Epithelial cell of proximal tubule (primary cell): ENCODE measurements around the gene GTF2H4. TPM values are rescaled to one million over a fixed set of nuclear protein-coding genes. Genes with fewer than 3 reads are reported as not detected.

ENCODE experiments used
- DNase-seq: peaks from one replicate; pipeline ENCODE4 v3.0.0-alpha.2; 2011; ENCODE audit warnings: low read depth
- H3K4me3 ChIP-seq: 2 replicates; pipeline ENCODE4 v1.5.1; 2011; ENCODE audit warnings: low read depth, mild to moderate bottlenecking, low read length
- total RNA-seq: library from RNA; depleted of rRNA; stranded (reverse); fragments of >200 nt; gene quantifications from 2 replicates; pipeline ENCODE4 v1.2.3, GENCODE V29; 2015
- TF ChIP-seq, protein P1 (sequence below): conservative IDR thresholded peaks from 2 replicates; pipeline ENCODE4 v1.5.1; 2012; ENCODE audit warnings: low read depth, mild to moderate bottlenecking, low read length

GTF2H4 gene
- total RNA-seq, 1 donor from 2014 or later, result 19.1 TPM

DNA sequence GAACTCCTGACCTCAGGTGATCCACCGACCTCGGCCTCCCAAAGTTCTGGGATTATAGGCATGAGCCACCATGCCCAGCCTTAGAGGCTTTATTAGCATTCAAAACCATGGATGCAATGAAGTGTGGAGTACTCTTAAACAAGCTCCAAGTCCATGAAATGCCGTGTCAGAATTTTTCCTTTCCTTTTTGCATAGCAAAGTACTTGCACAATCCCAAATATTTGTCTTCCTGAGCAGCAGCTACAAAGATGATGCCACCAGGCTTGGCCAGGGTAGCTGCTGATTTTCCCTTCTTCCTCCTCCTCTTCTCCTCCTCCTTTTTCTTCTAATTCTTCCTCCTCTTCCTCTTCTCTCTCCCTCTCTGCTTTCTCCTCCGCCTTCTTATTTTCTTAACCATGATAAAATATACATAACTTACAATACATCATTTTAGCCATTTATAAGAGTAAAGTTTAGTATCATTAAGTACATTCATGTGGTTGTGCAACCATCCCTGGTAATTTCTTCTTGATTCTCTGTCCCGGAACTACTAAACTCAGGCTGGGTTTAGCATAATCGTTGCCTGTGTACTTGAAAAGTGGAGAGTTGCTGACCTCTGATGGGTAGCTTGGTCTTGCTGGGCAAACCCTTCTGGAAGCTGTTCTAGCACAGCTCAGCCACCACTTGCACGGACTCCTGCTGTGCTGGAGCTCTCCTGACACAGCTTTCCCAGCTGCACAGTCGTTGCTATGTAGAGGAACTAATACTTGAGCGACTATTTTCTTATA, 53.1 kb downstream of the GTF2H4 start:
- peak; percentile 50 for DNase-seq
- no peak overlapping the region for H3K4me3 ChIP-seq
- TF ChIP-seq, protein P1, sequence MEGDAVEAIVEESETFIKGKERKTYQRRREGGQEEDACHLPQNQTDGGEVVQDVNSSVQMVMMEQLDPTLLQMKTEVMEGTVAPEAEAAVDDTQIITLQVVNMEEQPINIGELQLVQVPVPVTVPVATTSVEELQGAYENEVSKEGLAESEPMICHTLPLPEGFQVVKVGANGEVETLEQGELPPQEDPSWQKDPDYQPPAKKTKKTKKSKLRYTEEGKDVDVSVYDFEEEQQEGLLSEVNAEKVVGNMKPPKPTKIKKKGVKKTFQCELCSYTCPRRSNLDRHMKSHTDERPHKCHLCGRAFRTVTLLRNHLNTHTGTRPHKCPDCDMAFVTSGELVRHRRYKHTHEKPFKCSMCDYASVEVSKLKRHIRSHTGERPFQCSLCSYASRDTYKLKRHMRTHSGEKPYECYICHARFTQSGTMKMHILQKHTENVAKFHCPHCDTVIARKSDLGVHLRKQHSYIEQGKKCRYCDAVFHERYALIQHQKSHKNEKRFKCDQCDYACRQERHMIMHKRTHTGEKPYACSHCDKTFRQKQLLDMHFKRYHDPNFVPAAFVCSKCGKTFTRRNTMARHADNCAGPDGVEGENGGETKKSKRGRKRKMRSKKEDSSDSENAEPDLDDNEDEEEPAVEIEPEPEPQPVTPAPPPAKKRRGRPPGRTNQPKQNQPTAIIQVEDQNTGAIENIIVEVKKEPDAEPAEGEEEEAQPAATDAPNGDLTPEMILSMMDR, result no peak

DNA sequence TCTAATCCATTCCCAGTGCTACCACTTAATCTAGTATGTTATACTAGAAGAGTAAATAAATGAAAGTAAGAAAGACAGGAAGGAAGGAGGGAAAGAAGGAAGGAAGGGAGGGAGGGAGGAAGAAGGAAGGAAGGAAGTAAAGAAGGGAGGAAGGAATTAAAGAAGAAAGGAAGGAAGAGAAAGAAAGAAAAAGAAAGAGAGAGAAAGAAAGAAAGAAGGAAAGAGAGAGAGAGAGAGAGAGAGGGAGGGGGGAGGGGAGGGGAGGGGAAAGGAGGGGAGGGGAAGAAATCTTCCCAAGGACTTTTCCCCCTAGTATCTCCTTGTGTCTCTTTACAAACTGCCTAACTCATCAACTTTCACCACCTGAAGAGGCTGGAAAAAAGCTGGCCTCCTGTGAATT, 54.7 kb downstream of the GTF2H4 start:
- TF ChIP-seq, protein P1, result no peak
- no peak for DNase-seq

DNA sequence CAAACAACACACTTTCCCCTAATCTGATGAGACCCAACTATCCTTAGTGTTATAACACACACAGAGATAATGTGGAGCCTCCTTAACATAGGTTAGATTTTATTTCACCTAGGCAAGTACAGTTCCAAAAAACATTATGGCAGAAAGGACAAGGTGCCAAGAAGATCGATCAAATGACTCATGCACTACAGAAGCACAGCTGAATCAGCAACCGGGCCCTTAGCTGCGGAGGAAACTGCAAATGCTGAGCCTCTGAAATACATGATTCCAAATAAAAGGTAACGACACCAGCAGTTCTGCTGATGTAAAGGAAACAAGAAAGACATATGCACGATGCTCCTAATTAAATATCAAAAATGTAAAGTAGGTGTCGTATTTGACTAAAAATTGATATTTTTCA, 55.6 kb downstream of the GTF2H4 start:
- DNase-seq, result no peak
- H3K4me3 ChIP-seq, result no peak overlapping the region
- TF ChIP-seq, protein P1, result no peak

More for the DNA sequence above, 54.7 kb downstream of the GTF2H4 start:
- no peak overlapping the region for H3K4me3 ChIP-seq

Other genes starting within 250 kb of the GTF2H4 start
- gene DHX16, start 235.2 kb upstream of the GTF2H4 start, total RNA-seq, result 41.5 and 52.0 TPM in 2 replicates
- gene PPP1R18, start 221.6 kb upstream of the GTF2H4 start, total RNA-seq, result 66.5 and 77.3 TPM in 2 replicates
- 20.4 and 22.5 TPM in 2 replicates for gene NRM, start 217.2 kb upstream of the GTF2H4 start, total RNA-seq
- gene MDC1, start 190.9 kb upstream of the GTF2H4 start, total RNA-seq, result 11.4 and 20.7 TPM in 2 replicates
- 1,157 and 1,940 TPM in 2 replicates for gene TUBB, start 187.9 kb upstream of the GTF2H4 start, total RNA-seq
- 91.7 and 100 TPM in 2 replicates for gene FLOT1, start 165.5 kb upstream of the GTF2H4 start, total RNA-seq
- gene IER3, start 163.7 kb upstream of the GTF2H4 start, total RNA-seq, result 336 and 354 TPM in 2 replicates
- gene DDR1, start 23.7 kb upstream of the GTF2H4 start, total RNA-seq, result 72.0 and 128 TPM in 2 replicates
- gene VARS2, start 6.0 kb downstream of the GTF2H4 start, total RNA-seq, result 28.1 and 48.5 TPM in 2 replicates
- gene SFTA2, start 24.0 kb downstream of the GTF2H4 start, total RNA-seq, result 8.2 and 8.7 TPM in 2 replicates
- under 0.01 and 0.07 TPM in 2 replicates for gene MUCL3, start 32.8 kb downstream of the GTF2H4 start, total RNA-seq
- not detected in 2 replicates for gene MUC21, start 75.5 kb downstream of the GTF2H4 start, total RNA-seq
- 0.06 TPM in 1 of 2 replicates, not detected in the other for gene MUC22, start 102.3 kb downstream of the GTF2H4 start, total RNA-seq
- gene C6orf15, start 204.4 kb downstream of the GTF2H4 start, total RNA-seq, result 0.29 and 0.43 TPM in 2 replicates
- gene PSORS1C1, start 206.6 kb downstream of the GTF2H4 start, total RNA-seq, result 1.1 and 2.8 TPM in 2 replicates
- not detected in 2 replicates for gene CDSN, start 212.2 kb downstream of the GTF2H4 start, total RNA-seq
- gene PSORS1C2, start 230.9 kb downstream of the GTF2H4 start, total RNA-seq, result not detected in 2 replicates
- 23.2 and 28.2 TPM in 2 replicates for gene CCHCR1, start 249.6 kb downstream of the GTF2H4 start, total RNA-seq